Astrocyte (in vitro differentiated cells and primary cell): ENCODE data around the gene VDR.

ENCODE experiments used
- EZH2 ChIP-seq: IDR thresholded peaks from 2 replicates; pipeline ENCODE4 v1.6.1; 2012; ENCODE audit warnings: mild to moderate bottlenecking, low read length, inconsistent platforms; ENCODE audit not compliant: insufficient read depth
- TF ChIP-seq, protein P1 (sequence below): IDR thresholded peaks from 2 replicates; pipeline ENCODE4 v1.5.1; 2011; ENCODE audit warnings: low read depth, mild to moderate bottlenecking, inconsistent platforms, low read length, moderate library complexity; ENCODE audit not compliant: insufficient read depth

DNA sequence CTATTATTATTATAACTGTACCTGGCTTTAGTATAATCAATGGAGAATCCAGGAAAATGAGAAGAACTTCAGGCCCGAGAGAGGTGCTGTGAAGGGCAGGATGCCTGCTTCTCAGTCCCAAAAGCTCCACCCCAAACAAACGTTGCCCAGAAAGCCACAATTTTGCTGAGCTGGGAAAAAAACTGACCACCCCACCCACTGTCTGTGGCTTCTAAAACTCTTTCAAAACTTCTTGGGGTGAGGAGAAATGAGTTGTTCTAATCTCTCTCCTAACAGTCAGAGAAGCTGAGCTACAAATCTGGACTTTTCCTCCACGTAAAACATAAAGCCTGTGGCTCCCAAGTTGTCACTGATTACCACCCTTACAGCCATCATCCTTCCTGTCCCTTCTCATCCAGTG lies 13.4 kb downstream of the VDR start:
- TF ChIP-seq, protein P1, sequence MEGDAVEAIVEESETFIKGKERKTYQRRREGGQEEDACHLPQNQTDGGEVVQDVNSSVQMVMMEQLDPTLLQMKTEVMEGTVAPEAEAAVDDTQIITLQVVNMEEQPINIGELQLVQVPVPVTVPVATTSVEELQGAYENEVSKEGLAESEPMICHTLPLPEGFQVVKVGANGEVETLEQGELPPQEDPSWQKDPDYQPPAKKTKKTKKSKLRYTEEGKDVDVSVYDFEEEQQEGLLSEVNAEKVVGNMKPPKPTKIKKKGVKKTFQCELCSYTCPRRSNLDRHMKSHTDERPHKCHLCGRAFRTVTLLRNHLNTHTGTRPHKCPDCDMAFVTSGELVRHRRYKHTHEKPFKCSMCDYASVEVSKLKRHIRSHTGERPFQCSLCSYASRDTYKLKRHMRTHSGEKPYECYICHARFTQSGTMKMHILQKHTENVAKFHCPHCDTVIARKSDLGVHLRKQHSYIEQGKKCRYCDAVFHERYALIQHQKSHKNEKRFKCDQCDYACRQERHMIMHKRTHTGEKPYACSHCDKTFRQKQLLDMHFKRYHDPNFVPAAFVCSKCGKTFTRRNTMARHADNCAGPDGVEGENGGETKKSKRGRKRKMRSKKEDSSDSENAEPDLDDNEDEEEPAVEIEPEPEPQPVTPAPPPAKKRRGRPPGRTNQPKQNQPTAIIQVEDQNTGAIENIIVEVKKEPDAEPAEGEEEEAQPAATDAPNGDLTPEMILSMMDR, result no peak
- no peak for TF ChIP-seq EZH2
